Tibial artery (tissue), 4 donors: ENCODE results near the gene ATP8B3.

Experiments
- DNase-seq, 2 donors: peaks; one replicate each; pipeline ENCODE4 v3.0.0-alpha.2; 2019
- H3K27ac ChIP-seq, 2 donors: fragments of 200-600 bp; sonication (generic) in 1 of 2; 1 replicate in 1 of 2; 2 replicates in 1 of 2; pipeline ENCODE4 v1.5.1; 2018 to 2019; ENCODE audit warnings: mild to moderate bottlenecking in 1 of 2
- H3K27me3 ChIP-seq, 2 donors: fragments of 200-600 bp; sonication (generic) in 1 of 2; one replicate each; pipeline versions ENCODE4 v1.5.1 to v1.6.0; 2016 to 2019
- H3K36me3 ChIP-seq, 3 donors: fragments of 200-600 bp; sonication (generic) in 2 of 3; one replicate each; pipeline ENCODE4 v1.5.1; 2016 to 2019; ENCODE audit warnings: mild to moderate bottlenecking in 2 of 3
- H3K4me1 ChIP-seq, 4 donors: fragments of 200-600 bp; sonication (generic) in 2 of 4; 1 replicate in 3 of 4; 2 replicates in 1 of 4; pipeline ENCODE4 v1.5.1; 2016 to 2019
- H3K4me3 ChIP-seq, 2 donors: fragments of 200-600 bp; sonication (generic) in 1 of 2; 1 replicate in 1 of 2; 2 replicates in 1 of 2; pipeline ENCODE4 v1.5.1; 2018 to 2019; ENCODE audit warnings: mild to moderate bottlenecking in 2 of 2
- H3K9me3 ChIP-seq, 3 donors: fragments of 200-600 bp; sonication (generic) in 1 of 3; one replicate each; pipeline ENCODE4 v1.5.1; 2016 to 2019
- intact Hi-C: fragments of 100-400 bp; cut with DNase I; formaldehyde crosslinking; loops from one replicate; pipeline ENCODE4 v1.15.0; 2023; ENCODE audit warnings: low total_unique reads
- TF ChIP-seq, protein P1 (sequence below), 2 experiments: fragments of 200-600 bp in 1 of 2; fragments of 450-650 bp in 1 of 2; IDR thresholded peaks; one replicate each; pipeline ENCODE4 v1.5.1; 2017 to 2019; ENCODE audit warnings: antibody characterized with exemption in 2 of 2, mild to moderate bottlenecking in 1 of 2, moderate library complexity in 1 of 2

ATP8B3 gene

DNA sequence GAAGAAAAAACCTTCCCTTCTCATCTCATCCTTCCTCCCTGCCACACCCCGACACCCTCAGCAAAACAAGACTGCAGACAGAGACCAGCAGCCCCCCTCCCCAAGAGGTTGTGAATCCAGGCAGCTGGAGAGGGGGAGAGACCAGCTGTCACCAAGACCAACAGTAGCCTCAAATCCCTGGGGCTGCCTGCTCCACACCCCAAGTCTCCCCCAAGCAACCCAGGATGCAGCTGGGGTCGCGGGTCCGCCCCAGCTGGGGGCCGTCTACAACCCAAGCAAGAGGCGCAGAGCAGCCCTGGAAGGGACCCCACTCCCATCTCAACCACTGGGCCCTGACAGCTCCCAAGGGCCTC lies 44.2 kb upstream of the ATP8B3 start:
- TF ChIP-seq, protein P1, sequence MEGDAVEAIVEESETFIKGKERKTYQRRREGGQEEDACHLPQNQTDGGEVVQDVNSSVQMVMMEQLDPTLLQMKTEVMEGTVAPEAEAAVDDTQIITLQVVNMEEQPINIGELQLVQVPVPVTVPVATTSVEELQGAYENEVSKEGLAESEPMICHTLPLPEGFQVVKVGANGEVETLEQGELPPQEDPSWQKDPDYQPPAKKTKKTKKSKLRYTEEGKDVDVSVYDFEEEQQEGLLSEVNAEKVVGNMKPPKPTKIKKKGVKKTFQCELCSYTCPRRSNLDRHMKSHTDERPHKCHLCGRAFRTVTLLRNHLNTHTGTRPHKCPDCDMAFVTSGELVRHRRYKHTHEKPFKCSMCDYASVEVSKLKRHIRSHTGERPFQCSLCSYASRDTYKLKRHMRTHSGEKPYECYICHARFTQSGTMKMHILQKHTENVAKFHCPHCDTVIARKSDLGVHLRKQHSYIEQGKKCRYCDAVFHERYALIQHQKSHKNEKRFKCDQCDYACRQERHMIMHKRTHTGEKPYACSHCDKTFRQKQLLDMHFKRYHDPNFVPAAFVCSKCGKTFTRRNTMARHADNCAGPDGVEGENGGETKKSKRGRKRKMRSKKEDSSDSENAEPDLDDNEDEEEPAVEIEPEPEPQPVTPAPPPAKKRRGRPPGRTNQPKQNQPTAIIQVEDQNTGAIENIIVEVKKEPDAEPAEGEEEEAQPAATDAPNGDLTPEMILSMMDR (IDR thresholded peaks at IDR 0.05): no peak
- no peak for DNase-seq
- Histone ChIP-seq H3K27me3 (peaks cover 0 to 3% of the 10 kb centered on the region in 2 donors), H3K27ac (peak overlapping the region; percentile 27), H3K36me3 (peaks cover 0 to 7% (median 0%) of the 10 kb centered on the region in 3 donors), H3K4me1 (peaks cover 0 to 82% (median 43%) of the 10 kb centered on the region in 4 donors), H3K4me3 (peak overlapping the region; percentile 27 to 49), H3K9me3 (no peaks in the 10 kb centered on the region)
- intact Hi-C loops: no loop called here

DNA sequence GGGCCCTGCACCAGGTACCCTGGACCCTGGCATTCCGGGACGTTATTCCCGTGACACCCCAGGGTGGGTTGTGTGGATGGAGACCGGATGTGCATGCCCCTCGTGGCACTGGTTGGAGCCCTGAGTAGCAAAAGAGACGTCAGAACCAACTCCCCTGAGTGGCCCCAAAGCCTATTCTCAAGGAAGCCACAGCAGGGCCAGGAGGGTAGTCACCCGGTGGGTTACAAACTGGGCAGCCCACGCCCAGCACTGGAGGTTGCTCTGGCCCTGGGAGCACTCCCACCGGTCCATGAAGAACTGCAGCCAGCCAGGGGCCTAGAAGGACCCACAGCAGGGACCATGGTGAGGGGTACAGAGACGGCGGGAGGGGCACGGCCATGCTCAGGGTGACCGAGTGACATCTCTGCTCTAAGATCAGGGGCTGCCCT lies 43.8 kb upstream of the ATP8B3 start:
- Histone ChIP-seq H3K9me3 (no peaks in the 10 kb centered on the region), H3K4me1 (peaks cover 0 to 77% (median 39%) of the 10 kb centered on the region in 4 donors), H3K36me3 (peaks cover 0 to 7% (median 0%) of the 10 kb centered on the region in 3 donors), H3K27ac (peak overlapping the region; percentile 27), H3K27me3 (peaks cover 0 to 3% of the 10 kb centered on the region in 2 donors), H3K4me3 (peak overlapping the region; percentile 27 to 49)
- intact Hi-C loops: no loop called here
- DNase-seq: no peak
- TF ChIP-seq, protein P1 (IDR thresholded peaks at IDR 0.05): no peak

DNA sequence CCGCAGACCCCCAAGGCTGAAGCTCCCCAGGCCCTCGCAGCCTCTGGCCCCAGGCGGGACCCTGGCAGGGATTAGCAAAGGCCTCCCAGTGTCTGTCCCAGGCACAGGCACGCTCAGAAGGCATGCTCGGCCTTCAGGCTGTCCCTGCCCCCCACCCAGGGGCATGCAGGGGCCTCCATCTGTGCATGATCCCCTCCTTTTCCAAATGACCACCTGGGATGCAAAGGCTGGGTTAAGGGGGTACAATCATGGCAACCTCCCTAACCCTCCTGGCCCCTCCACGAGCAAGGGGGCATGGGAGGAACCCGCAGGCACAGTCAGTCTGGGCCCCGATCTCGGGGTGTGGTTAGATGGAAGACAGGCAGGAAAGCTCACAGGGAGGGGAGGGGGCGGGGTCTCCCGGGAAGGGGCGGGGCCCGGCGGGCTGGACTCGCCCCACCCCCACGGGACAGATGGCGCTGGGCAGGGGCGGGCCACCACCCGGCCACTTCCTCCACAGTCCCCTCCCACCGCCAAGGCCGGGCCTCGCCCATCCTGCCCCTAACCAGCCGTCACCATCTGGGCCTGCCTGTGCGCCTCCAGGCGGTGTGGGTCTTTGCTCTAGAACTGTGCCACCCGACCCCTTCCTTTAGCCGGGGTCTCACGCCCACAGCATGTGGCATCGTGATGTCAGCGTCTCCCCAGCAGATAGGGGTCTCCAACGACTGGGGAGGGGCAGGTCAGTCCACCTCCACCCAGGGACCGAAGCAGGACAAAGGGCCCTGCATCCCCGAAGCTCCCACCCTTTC lies 43.2 kb upstream of the ATP8B3 start:
- TF ChIP-seq, protein P1 (IDR thresholded peaks at IDR 0.05): no peak
- peaks cover 0 to 71% (median 35%) of the 10 kb centered on the region in 4 donors for H3K4me1 ChIP-seq
- H3K4me3 ChIP-seq: peak overlapping the region; percentile 27 to 49
- no peaks in the 10 kb centered on the region for H3K9me3 ChIP-seq
- intact Hi-C loops: no loop called here
- peaks cover 0 to 7% (median 0%) of the 10 kb centered on the region in 3 donors for H3K36me3 ChIP-seq
- peak; percentile 86 to 90 for DNase-seq
- H3K27me3 ChIP-seq: peaks cover 0 to 3% of the 10 kb centered on the region in 2 donors
- H3K27ac ChIP-seq: peak overlapping the region in 1 of 2 donors; percentile 27

DNA sequence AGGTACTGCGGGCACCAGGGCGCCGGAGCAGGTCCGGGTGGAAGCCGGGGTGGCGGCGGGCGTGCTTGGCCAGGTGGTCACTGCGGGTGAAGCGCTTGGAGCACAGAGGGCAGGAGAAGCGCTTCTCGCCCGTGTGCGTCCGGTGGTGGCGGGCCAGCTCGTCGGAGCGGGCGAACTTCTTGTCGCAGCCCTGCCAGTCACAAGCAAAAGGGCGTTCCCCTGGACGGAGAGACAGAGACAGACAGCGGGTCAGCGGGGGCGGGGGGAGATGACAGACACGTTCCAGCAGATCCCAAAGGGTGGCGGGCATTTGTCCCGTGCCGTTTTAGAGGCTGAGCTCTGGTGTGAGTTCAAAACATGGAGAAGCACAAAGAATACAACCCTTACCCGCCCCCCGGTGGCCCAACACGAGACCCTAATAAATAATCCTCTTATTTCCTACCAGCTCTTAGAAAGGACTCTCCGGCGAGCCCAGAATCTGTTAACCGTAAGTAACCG lies 42.5 kb upstream of the ATP8B3 start:
- H3K4me3 ChIP-seq: no peak overlapping the region
- no peaks in the 10 kb centered on the region for H3K9me3 ChIP-seq
- peaks cover 0 to 7% (median 0%) of the 10 kb centered on the region in 3 donors for H3K36me3 ChIP-seq
- peaks cover 0 to 3% of the 10 kb centered on the region in 2 donors for H3K27me3 ChIP-seq
- H3K27ac ChIP-seq: peak overlapping the region in 1 of 2 donors; percentile 18
- TF ChIP-seq, protein P1 (IDR thresholded peaks at IDR 0.05): no peak
- no peak for DNase-seq
- intact Hi-C loops: no loop called here
- H3K4me1 ChIP-seq: peaks cover 0 to 64% (median 30%) of the 10 kb centered on the region in 4 donors

DNA sequence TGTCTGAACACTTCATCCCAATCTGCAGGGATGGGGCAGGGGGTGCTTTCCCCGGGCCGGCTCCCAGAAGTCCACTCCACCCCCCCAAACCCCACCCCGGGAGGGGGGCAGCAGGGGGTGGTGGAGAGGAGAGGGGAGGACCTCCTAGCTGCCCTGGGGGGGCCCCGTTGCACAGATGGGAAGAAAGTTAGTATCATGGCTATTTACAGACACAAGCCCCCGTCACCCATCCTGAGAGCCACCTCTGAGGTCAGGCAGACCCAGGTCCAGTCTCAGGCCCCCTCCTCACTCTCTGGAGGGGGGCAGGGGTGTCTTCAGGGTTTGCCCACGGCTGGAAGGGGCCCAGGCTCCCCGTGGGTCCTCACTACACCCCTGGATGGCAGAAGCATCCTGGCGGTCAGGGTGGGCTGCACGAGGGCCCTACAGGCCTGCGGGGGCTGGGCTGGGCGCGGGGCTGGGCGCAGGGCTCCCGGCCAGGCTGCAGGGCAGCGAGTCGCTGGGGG lies 42.0 kb upstream of the ATP8B3 start:
- H3K36me3 ChIP-seq: peaks cover 0 to 7% (median 0%) of the 10 kb centered on the region in 3 donors
- no peaks in the 10 kb centered on the region for H3K9me3 ChIP-seq
- no peak overlapping the region for H3K4me3 ChIP-seq
- H3K27ac ChIP-seq: no peak overlapping the region
- TF ChIP-seq, protein P1 (IDR thresholded peaks at IDR 0.05): no peak
- DNase-seq: peak in 1 of 2 donors; percentile 68
- peaks cover 0 to 3% of the 10 kb centered on the region in 2 donors for H3K27me3 ChIP-seq
- peaks cover 0 to 61% (median 29%) of the 10 kb centered on the region in 4 donors for H3K4me1 ChIP-seq
- intact Hi-C loops: no loop called here
